SKM-1 treated with dmso at 0.1 percent for 144 hours (cell line): ENCODE results near the gene SNCG.
"Not testable (repeated sequence)": the region's sequence is repeated elsewhere in the genome, so short reads cannot be mapped to it uniquely, and the experiment has no call there.

Experiments
- DNase-seq: peaks from one replicate; lab custom pipeline; 2025; ENCODE audit not compliant: unreplicated experiment; lab: John Stamatoyannopoulos, UW

The SNCG gene

GRCh38 chr10:86958116-86958900 lies at the start of gene SNCG:
Gene SNCG, plus strand, starts transcription at chr10:86958599. Its CDS starts 99 bp downstream, at chr10:86958698.
- no peak for DNase-seq

DNA sequence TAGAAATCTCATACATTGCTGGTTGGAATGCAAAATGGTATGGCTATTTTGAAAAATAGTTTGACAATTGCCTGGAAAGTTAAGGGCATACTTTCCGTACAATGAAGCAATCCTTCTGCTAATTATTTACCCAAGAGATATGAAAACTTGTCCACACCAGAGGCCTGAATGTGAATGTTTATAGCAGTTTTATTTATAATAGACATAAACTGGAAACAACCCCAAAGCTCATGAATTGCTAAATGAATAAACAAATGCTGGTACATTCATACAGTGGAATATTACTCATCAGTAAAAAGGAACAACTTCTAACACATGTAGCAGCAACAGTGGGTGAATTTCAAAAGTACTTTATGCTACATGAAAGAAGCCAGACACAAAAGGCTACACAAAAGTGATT lies 43.7 kb upstream of the SNCG start:
- no peak for DNase-seq

DNA sequence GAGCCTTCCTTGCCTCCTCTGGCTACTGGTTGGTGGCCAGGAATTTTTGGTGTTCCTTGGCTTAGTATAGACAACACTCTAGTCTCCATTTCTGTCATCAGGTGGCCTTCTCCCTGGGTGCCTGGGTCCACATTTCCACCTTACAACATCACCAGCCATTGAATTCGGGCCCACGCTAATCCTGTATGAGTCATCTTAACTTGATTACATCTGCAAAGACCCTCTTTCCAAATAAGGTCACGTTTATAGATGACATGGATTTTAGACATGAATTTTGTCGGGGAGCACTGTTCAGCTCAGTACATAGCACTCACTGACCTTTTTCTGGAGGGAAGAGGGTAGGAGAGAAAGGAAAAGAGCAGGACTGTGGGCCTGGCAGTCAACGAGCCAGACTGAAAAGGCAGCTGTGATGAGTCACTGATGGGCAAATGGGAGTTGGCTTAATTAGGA lies 40.4 kb upstream of the SNCG start:
- no peak for DNase-seq

- no peak for DNase-seq
Measured at GRCh38 chr10:86922553-86922961, 35.8 kb upstream of the SNCG start.

- no peak for DNase-seq
Measured at GRCh38 chr10:86929468-86930380, 28.7 kb upstream of the SNCG start.

DNA sequence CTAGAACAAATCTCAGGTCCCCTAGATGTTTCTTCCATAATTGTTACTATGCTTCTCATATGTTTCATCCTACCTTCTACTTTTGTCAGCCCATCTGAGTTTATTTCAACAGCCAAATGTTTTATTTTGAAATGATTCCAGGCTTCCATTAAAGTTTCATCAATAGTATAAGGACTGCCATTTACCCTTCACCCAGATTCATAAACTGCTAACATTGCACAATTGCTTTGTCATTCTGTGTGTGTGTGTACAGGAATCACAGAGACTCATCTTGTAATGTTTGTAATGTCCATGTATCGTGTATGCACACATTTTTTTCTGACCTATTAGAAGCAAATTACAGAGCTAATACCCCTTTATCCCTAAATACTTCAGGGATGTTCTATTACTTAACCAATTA lies 26.5 kb upstream of the SNCG start:
- DNase-seq = no peak

DNA sequence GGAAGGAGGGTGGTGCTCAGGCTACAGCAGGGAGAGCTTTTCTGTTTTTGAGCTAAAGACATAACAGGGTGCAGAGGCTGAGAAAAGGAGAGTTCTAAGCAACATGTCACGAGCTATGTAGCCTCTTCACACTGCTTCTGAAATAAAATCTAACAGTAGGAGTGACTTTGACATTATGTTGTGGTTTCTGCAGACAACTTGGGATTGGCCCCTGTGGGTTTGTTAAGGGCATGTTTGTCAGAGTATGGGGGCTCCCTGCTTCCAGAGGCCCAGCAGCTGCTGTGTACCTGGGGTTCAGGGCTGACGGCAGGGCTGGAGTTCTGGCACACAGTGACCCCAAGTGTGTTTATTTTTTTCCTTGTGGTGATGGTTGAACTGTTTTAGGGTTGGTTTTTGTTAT lies 25.7 kb upstream of the SNCG start:
- DNase-seq = no peak

DNA sequence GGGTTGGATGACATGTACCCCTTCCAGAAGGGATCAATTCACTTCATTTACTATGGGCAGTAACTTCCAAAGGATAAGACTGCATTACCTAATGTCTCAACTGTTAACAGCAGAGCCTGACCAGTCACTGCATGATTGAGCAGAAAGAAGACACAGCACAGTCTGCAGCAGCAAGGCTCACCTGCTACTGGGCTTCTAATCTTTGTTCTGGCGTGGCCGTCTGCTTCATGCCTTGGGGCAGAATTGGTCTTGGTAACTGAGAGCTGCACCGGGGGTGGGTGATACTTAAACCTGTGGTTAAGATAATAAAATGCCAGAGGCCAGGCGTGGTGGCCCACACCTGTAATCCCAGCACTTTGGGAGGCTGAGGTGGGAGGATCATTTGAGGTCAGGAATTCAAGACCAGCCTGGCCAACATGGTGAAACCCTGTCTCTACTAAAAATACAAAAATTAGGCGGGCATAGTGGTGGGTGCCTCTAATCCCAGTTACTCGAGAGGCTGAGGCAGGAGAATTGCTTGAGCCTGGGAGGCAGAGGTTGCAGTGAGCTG lies 24.2 kb upstream of the SNCG start:
- DNase-seq = not testable (repeated sequence)

DNA sequence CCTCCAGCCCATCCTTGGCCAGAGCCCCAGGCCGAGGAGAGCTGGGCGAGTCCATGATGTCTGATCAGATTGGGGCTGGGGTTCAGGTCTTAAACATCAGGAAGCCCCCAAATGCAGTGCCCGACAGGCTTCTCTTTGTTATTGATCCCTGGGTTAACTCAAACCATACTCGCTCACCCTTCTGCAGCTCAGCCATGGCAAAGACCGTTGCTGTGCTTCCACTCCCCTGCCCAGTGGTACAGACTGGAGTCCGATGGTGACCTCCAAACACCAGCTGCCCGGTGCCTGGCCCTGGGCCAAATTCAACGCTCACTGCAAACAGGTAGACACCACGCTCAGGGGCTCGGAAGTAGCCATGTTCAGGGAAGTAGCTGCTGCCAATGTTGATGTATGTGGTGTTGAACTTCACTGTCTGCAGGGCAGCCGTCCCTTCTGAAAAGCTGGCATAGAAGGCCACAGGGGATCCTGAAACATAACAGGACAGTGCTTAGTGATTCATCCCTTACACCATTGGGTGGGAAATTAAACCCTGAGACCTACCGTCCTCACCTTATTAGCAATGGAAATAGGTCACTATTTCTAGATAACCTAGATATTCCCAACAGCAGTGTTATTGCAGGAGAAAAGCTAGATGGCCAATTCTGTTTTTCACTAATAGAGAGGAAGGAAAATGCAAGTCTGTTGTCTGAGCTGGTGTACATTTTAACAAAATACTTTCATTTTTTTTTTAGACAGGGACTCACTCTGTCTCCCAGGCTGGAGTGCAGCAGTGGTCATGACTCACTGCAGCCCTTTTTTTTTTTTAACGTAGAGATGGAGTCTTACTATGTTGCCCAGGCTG lies 21.5 kb upstream of the SNCG start:
- DNase-seq = no peak

GRCh38 chr10:86937502-86938154 lies 20.8 kb upstream of the SNCG start:
- no peak for DNase-seq

GRCh38 chr10:86938260-86938659 lies 20.1 kb upstream of the SNCG start:
- no peak for DNase-seq

DNA sequence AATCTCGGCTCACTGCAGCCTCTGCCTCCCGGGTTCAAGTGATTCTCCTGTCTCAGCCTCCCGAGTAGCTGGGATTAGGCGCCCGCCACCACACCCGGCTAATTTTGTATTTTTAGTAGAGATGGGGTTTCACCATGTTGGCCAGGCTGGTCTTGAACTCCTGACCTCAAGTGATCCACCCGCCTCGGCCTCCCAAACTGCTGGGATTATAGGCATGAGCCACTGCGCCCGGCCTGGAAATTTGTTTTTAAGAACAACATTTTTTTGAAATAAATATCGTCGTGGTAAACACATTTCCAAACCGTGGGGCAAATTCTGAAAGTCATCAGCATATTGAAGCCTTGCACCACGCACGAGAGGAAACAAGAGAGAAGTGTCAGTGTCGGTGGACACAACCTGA lies 18.3 kb upstream of the SNCG start:
- not testable (repeated sequence) for DNase-seq

- no peak for DNase-seq
Measured at GRCh38 chr10:86940677-86941076, 17.7 kb upstream of the SNCG start.

DNA sequence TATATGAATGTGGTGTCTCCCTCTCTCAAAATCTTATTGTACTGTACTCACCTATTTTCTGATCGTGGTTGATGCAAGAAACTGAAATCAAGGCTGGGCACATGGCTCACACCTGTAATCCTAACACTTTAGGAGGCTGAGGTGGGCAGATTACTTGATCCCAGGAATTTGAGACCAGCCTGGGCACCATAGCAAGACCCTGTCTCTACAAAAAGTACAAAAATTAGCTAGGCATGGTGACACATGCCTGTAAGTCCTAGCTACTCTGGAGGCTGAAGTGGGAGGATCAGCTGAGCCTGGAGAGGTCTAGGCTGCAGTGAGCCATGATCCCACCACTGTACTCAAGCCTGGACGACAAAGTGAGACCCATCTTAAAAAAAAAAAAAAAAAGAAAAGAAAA lies 17.0 kb upstream of the SNCG start:
- no peak for DNase-seq

DNA sequence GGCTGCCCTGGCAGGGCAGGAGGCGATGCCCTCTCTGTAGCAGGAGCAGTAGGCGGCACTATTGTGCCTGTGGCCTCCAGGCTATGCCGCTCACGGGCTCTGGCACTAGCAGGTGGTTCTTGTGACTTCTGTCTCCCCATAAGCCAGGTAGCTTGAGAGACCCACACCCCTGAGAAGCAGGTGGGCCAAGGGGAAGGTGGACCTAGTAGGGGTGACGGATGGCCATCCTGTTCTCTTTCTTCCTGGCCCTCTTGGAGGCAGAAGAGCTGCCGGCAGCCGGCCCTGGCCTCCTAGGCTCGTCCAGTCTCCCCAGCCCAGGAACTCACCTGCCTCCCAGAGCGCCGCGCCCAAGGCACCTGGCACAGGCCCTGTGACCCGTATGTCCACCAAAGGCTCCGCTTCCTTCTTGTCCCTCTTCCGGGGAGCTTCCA lies 16.4 kb upstream of the SNCG start:
- DNase-seq = no peak

- no peak for DNase-seq
Measured at GRCh38 chr10:86942441-86943315, 15.7 kb upstream of the SNCG start.

- DNase-seq = no peak
Measured at GRCh38 chr10:86943316-86944030, 14.9 kb upstream of the SNCG start.

- no peak for DNase-seq
Measured at GRCh38 chr10:86944031-86944419, 14.4 kb upstream of the SNCG start.

DNA sequence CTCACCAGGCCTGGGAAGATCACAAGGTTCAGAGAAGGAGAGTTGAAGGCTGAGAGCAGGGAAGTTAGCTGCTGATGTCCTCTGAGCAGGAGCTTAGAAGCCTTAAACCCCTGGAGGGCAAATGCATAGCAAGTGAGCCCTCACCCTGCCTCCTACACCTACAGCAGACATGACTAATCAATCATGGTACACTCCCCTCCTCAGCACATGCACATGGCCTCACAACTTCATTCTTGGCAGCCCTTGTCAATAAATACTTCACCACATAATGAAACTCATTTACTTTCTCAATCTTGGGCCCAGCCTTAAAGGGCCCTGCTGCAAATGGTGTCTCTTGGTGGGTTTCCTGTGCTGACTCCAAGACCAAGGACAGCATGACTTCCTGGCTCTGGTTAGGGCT lies 13.9 kb upstream of the SNCG start:
- DNase-seq = no peak
